Left lung (tissue), 10 donors: ENCODE measurements around the gene BSND. TPM values are rescaled to one million over a fixed set of nuclear protein-coding genes. Genes with fewer than 3 reads are reported as not detected.

Experiments used
- ATAC-seq: fragments of 200-7000 bp; cut with Tn5 transposase; one replicate; pipeline ENCODE4 v1.9.1; 2020; ENCODE audit warnings: moderate library complexity
- DNase-seq, 4 donors: peaks; one replicate each; pipeline ENCODE4 v3.0.0-alpha.2; 2013 to 2020
- H3K27ac ChIP-seq, 2 donors: fragments of 200-600 bp; sonication (generic) in 1 of 2; one replicate each; pipeline versions ENCODE4 v1.5.0 to v1.8.0; 2020 to 2021
- H3K27me3 ChIP-seq, 2 donors: fragments of 200-600 bp; sonication (generic) in 1 of 2; one replicate each; pipeline versions ENCODE4 v1.5.0 to v1.8.0; 2020 to 2021
- H3K36me3 ChIP-seq, 2 donors: fragments of 200-600 bp; sonication (generic) in 1 of 2; one replicate each; pipeline versions ENCODE4 v1.5.0 to v1.8.0; 2020 to 2021
- H3K4me1 ChIP-seq, 2 donors: fragments of 200-600 bp; one replicate each; pipeline ENCODE4 v1.8.0; 2021
- H3K4me3 ChIP-seq, 2 donors: fragments of 200-600 bp; sonication (generic) in 1 of 2; one replicate each; pipeline versions ENCODE4 v1.5.0 to v1.8.0; 2020 to 2021; ENCODE audit warnings: mild to moderate bottlenecking in 1 of 2
- H3K9me3 ChIP-seq, 2 donors: fragments of 200-600 bp; sonication (generic) in 1 of 2; one replicate each; pipeline versions ENCODE4 v1.5.0 to v1.8.0; 2020 to 2021
- intact Hi-C, 2 donors: fragments of 100-400 bp; cut with DNase I; formaldehyde crosslinking; loops; one replicate each; pipeline versions ENCODE4 v1.11.2 to v1.14.2; 2022
- polyA plus RNA-seq, 6 donors: library from polyadenylated mRNA; unstranded; fragments of 120-200 nt; gene quantifications; one replicate each; pipeline ENCODE4 v1.2.1, GENCODE V29; 2013; ENCODE audit not compliant: insufficient read length in 6 of 6
- total RNA-seq, 2 donors: library from RNA; stranded (reverse); fragmentation: NEBNext Ultra II Directional; extraction: Animal tissue kit (Norgen Biotek cat#: 25700); gene quantifications; one replicate each; pipeline ENCODE4 v1.2.1, GENCODE V29; 2021
- TF ChIP-seq, protein P1 (sequence below), 2 donors: fragments of 200-600 bp; sonication (generic) in 1 of 2; IDR thresholded peaks; one replicate each; pipeline versions ENCODE4 v1.5.0 to v1.8.0; 2021; ENCODE audit warnings: antibody characterized with exemption in 2 of 2
- donor health status: DM: no; HTN: yes; CAD: no.
- donor health status: DM: no; HTN: no; CAD: no.

Gene BSND
- total and polyA plus RNA-seq, 8 donors = 0.03 to 0.06 (median 0.06) TPM; not detected in 3

GRCh38 chr1:54952950-54953718 is 45.6 kb upstream of the BSND start:
- TF ChIP-seq, protein P1, sequence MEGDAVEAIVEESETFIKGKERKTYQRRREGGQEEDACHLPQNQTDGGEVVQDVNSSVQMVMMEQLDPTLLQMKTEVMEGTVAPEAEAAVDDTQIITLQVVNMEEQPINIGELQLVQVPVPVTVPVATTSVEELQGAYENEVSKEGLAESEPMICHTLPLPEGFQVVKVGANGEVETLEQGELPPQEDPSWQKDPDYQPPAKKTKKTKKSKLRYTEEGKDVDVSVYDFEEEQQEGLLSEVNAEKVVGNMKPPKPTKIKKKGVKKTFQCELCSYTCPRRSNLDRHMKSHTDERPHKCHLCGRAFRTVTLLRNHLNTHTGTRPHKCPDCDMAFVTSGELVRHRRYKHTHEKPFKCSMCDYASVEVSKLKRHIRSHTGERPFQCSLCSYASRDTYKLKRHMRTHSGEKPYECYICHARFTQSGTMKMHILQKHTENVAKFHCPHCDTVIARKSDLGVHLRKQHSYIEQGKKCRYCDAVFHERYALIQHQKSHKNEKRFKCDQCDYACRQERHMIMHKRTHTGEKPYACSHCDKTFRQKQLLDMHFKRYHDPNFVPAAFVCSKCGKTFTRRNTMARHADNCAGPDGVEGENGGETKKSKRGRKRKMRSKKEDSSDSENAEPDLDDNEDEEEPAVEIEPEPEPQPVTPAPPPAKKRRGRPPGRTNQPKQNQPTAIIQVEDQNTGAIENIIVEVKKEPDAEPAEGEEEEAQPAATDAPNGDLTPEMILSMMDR (IDR thresholded peaks at IDR 0.05) = no peak
- intact Hi-C loops = no loop called here
- H3K36me3 ChIP-seq = no peaks in the 10 kb centered on the region
- DNase-seq (no peak), ATAC-seq (peak; percentile 47)
- H3K9me3 ChIP-seq = peaks cover 0 to 9% of the 10 kb centered on the region in 2 donors
- peaks cover 7 to 10% of the 10 kb centered on the region in 2 donors for H3K4me1 ChIP-seq
- H3K4me3 ChIP-seq = no peak overlapping the region
- no peak overlapping the region for H3K27ac ChIP-seq
- H3K27me3 ChIP-seq = no peaks in the 10 kb centered on the region

GRCh38 chr1:54953846-54954245 is 44.9 kb upstream of the BSND start:
- ATAC-seq = no peak
- Histone ChIP-seq H3K27ac (no peak overlapping the region), H3K27me3 (no peaks in the 10 kb centered on the region), H3K9me3 (peaks cover 0 to 9% of the 10 kb centered on the region in 2 donors), H3K36me3 (no peaks in the 10 kb centered on the region), H3K4me3 (no peak overlapping the region), H3K4me1 (peaks cover 7 to 9% of the 10 kb centered on the region in 2 donors)
- intact Hi-C loops = no loop called here
- DNase-seq = no peak
- TF ChIP-seq, protein P1 (IDR thresholded peaks at IDR 0.05) = no peak

DNA sequence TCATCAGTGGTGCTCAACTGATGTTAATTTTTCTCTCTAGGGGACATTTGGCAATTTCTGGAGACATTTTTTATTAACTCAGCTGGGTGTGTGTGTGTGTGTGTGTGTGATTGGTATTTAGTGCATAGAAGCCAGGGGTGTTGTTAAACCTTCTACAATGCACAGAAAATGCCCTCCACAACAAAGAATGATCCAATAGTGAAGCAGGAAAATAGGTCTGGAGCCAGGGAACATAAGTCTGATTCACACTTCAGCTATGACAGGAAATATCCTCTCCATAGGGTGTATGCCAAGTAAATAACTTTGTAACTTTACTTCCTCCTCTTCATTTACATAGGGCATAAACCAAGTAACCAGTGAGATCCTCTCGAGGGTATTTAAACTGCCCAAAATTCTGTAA is 43.4 kb upstream of the BSND start:
- intact Hi-C loops = no loop called here
- no peak for DNase-seq

GRCh38 chr1:54956726-54957125 is 42.0 kb upstream of the BSND start:
- Histone ChIP-seq H3K4me3 (no peak overlapping the region), H3K4me1 (no peaks in the 10 kb centered on the region), H3K36me3 (no peaks in the 10 kb centered on the region), H3K9me3 (peaks cover 0 to 11% of the 10 kb centered on the region in 2 donors), H3K27me3 (no peaks in the 10 kb centered on the region), H3K27ac (no peak overlapping the region)
- TF ChIP-seq, protein P1 (IDR thresholded peaks at IDR 0.05) = no peak
- ATAC-seq = no peak
- intact Hi-C loops = no loop called here
- DNase-seq = no peak

More for the DNA sequence above, 43.4 kb upstream of the BSND start:
- TF ChIP-seq, protein P1 (IDR thresholded peaks at IDR 0.05) = no peak
- no peaks in the 10 kb centered on the region for H3K27me3 ChIP-seq
- H3K4me1 ChIP-seq = peaks cover 5 to 7% of the 10 kb centered on the region in 2 donors
- peak overlapping the region in 1 of 2 donors; percentile 2 for H3K27ac ChIP-seq
- H3K36me3 ChIP-seq = no peaks in the 10 kb centered on the region
- peaks cover 0 to 11% of the 10 kb centered on the region in 2 donors for H3K9me3 ChIP-seq
- no peak for ATAC-seq
- no peak overlapping the region for H3K4me3 ChIP-seq

- intact Hi-C loops = no loop called here
- TF ChIP-seq, protein P1 (IDR thresholded peaks at IDR 0.05) = no peak
- H3K4me3 ChIP-seq = no peak overlapping the region
- no peaks in the 10 kb centered on the region for H3K27me3 ChIP-seq
- DNase-seq = peak in 1 of 4 donors; percentile 16
- peaks cover 0 to 11% of the 10 kb centered on the region in 2 donors for H3K9me3 ChIP-seq
- H3K4me1 ChIP-seq = no peaks in the 10 kb centered on the region
- no peak overlapping the region for H3K27ac ChIP-seq
- no peaks in the 10 kb centered on the region for H3K36me3 ChIP-seq
- ATAC-seq = no peak
Observed at GRCh38 chr1:54959241-54959640, 39.5 kb upstream of the BSND start.
